Hematopoietic multipotent progenitor cell treated with erythropoietin and hydrocortisone succinate and interleukin-3 and kit ligand, for 15 days (in vitro differentiated cells): ENCODE results near the gene CNTN4.

Experiments used
- DNase-seq: peaks from one replicate; pipeline ENCODE4 v3.0.0-alpha.2; 2015; ENCODE audit warnings: low spot score

CNTN4 gene

GRCh38 chr3:2392981-2393380 is 294.3 kb downstream of the CNTN4 start:
- no peak for DNase-seq

DNA sequence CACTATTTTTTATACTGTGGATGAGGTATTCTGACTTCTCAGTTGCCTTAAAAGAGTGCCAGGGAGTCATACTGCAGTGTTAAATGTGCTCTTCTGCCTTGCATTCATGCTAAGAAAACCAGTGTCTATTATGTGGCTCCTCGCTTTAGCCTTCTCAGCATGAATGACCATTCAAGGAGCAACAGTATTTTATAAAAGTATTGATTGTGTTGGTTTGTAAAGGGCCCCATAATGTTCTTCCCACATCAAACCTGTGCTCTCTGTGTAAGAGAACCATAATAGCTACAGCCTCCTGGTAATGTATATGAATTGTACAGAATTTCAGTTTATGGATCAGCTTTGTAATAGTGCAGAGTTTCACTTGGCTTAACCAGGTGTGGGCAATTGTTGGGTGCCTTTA is 316.4 kb downstream of the CNTN4 start:
- no peak for DNase-seq

DNA sequence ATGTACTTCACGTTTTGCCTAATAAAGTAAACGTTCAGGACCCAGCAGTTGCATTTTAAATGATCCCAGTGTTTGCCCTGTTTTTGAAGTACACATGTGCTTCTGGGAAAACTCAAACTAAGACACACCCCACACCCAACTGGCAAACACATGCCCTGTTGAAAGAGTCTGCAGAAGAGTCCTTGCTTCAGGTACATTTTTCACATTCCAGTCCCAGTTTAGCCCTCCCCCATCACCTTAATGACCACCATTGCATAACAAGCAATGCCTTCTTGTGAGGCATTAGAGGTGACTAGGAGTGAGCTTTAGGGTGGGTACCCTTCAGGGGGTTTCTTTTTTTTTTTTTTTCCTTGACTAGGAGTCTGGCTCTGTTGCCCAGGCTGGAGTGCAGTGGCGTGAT is 322.3 kb downstream of the CNTN4 start:
- DNase-seq: no peak

DNA sequence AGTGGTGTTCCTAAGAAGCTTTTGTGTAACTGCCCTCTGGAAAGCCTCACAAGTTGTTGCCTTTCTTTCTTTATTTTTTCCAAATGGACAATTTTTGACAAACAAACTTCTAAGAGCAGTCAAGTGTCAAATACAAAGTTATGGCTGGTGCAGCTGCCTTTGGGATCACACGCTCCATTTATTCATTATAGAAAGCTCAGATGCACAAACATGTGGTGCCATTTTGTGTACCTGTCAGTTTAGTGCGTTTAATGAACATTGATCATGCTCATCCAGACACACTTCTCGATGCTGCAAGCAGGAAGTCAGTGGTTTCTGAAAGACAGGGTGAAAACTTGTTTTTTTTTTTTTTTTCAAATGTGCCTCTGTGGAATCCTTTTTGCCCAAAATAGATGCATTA is 324.5 kb downstream of the CNTN4 start:
- DNase-seq: no peak

DNA sequence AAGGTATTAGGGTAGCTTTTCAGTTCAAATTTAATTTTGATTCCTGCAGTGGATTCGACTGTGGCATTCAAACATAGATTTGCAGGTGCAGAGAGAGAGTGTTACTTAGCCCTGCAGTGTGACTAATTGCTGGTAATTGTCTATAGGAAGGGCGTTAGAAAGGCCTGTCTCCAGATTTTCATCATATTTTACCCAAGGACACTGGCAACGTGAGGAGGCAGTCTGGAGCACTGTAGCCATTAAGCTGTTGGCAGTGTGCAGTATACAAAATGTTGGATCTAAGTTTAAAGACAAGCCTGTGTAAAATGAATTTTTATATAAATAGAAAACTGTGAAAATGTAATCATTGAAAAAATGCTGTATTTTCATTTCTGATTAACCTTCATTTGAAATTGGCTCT is 342.9 kb downstream of the CNTN4 start:
- DNase-seq: no peak

- no peak for DNase-seq
Measured at GRCh38 chr3:2446146-2446545, 347.5 kb downstream of the CNTN4 start.

- DNase-seq: no peak
Measured at GRCh38 chr3:2452249-2452648, 353.6 kb downstream of the CNTN4 start.

DNA sequence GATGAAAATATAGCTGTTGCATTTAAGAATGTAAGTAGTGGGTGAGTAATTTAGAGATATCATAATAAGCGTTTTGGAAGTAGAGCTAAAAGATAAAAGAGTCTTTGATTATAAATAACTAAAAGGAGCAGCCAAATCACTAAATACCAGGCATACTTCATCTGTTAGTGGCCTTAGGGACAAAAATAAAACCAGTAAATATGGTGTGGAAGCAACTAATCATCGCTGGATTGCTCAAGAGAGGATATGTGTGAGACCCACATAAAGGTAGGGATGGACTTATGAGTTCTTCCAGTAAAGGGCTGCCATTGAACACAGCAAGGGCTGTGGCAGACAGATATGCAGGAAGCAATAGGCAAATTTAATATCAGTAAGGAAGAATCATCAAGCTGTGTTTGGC is 356.2 kb downstream of the CNTN4 start:
- no peak for DNase-seq

GRCh38 chr3:2456788-2457187 is 358.1 kb downstream of the CNTN4 start:
- DNase-seq: no peak

- no peak for DNase-seq
Measured at GRCh38 chr3:2458816-2459215, 360.1 kb downstream of the CNTN4 start.

- DNase-seq: no peak
Measured at GRCh38 chr3:2465842-2466241, 367.2 kb downstream of the CNTN4 start.

DNA sequence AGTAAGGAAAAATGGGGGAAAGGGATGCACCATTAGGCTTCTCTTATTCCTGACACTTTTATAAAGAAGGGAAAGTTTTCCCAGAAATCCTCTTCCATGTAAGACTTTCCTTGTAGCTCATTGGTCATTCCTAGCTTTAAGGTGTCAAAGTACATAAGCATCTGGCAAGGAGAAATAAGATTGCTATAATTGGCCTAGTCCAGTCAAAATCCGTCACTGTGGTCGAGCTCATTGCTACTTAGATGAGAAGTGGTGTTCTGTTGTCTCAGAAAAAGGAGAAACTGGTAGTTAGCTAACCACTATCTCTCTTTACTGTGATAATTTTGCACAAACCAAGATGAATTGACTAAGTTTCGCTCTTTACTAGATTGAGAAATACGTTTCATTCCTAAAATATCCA is 370.1 kb downstream of the CNTN4 start:
- DNase-seq: no peak

DNA sequence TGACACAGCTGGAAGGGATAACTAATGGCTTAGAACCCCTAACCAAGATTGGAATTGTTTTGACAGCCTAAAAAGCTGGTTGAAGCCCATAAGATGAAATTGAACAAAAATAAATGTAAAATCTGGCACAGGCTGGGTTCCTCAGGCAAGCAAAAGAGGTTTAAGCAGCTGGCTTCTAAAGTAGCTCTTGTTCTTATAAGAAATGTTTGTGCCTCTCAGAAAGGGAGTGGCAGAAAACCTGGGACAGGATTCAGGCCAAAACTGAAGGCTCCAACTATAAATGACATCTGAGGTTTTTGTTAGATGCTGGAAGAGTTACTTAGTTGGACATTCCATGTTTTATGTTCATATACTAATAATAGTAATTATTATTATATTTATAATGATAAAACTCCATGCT is 378.3 kb downstream of the CNTN4 start:
- no peak for DNase-seq

GRCh38 chr3:2477620-2478019 is 379.0 kb downstream of the CNTN4 start:
- no peak for DNase-seq

DNA sequence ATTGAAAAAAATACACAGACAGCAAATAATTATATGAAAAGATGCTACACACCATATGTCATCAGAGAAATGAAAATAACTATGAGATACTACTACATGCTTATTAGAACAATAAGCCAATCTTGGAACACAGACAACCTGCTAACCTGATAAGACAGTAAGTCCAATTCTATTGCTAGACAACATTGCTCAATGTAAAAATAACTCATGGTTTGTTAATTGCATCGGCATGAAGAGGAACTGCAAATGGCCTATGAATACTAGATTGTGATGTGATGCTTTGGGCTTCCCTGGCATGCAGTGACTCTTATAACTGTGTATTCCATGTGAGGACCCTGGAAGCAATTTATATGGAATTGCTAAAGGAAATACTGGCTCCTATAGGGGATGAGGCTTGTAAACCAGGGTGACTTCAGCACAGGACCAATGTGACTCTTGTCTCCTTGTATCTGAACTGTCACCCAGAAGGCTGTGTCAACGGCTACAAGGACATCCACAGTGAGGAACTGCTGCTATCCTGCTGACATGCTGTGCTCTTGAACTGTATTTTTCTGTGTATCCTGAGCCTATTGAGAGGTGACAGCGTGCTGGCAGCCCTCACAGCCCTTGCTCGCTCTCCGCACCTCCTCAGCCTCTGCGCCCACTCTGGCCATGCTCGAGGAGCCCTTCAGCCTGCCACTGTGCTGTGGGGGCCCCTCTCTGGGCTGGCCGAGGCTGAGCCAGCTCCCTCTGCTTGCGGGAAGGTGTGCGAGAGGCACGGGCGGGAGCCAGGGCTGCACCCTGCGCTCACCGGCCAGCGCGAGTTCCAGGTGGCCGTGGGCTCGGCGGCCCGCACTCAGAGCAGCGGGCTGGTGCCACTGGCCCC is 385.7 kb downstream of the CNTN4 start:
- DNase-seq: no peak

- DNase-seq: no peak
Measured at GRCh38 chr3:2485027-2485375, 386.3 kb downstream of the CNTN4 start.

- DNase-seq: no peak
Measured at GRCh38 chr3:2495746-2496145, 397.1 kb downstream of the CNTN4 start.

DNA sequence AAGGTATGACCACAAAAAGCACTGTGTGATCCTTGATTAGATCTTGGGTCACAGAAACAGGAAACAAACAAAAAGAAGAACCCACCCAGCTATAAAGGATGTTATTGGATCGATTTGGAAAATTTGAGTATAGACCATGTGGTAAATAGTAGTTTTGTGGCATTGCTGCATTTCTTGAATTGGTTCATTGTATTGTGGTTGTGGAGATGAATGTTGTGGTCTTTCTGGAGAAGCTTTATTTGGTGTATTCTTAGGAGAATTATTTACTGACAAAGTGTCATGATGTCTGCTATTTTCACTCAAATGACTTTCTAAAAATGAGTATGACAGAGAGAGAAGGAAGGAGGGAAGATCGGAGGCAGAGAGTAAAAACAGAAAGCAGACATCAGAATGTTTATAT is 406.2 kb downstream of the CNTN4 start:
- no peak for DNase-seq

DNA sequence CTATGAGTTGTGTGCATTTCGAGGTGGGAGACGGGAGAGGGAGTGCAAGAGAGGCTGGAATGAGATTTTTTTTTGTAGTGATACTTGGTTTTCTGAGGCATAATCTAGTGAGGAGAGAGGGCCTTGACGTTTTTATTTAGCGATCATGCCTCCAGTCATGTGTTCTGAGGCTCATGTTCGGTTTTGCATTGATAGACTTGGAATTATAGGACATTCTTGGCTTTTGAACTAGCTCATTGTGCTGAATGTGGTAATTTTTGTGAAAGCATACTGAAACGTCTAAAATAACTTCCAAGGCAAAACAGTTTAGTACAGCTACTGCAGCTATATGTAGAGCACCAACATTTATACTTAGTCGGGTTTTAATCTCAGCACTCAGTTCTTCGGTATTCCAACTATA is 408.1 kb downstream of the CNTN4 start:
- DNase-seq: no peak

GRCh38 chr3:2510591-2511145 is 412.0 kb downstream of the CNTN4 start:
- no peak for DNase-seq

DNA sequence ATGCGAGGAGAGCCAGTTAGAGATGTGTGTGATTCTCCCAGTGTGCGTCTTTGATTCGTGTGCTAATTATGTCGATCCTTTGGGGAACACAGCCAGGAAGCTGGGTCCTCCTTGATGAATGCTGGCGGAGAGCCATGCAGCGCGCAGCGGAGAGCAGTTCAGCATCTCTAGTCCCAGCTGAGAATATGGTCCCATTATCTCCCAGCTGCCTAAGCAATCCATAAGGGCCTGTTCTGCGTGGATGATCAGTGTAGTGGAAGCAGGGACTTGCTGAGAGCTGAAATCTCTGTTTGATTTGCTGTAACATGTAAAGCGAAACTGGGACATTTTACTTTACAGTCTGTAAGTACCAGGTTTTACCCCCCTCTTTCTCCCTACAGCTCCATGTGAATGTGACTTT is 412.7 kb downstream of the CNTN4 start:
- DNase-seq: no peak

GRCh38 chr3:2512881-2513280 is 414.2 kb downstream of the CNTN4 start:
- no peak for DNase-seq

- no peak for DNase-seq
Measured at GRCh38 chr3:2513986-2514385, 415.3 kb downstream of the CNTN4 start.
